ENCODE results near the gene XK.
A peak's percentile ranks its signal among the peaks of the same experiment; 100 is the strongest.
"Not testable (repeated sequence)": the region's sequence is repeated elsewhere in the genome, so short reads cannot be mapped to it uniquely, and the experiment has no call there.

XK gene, protein sequence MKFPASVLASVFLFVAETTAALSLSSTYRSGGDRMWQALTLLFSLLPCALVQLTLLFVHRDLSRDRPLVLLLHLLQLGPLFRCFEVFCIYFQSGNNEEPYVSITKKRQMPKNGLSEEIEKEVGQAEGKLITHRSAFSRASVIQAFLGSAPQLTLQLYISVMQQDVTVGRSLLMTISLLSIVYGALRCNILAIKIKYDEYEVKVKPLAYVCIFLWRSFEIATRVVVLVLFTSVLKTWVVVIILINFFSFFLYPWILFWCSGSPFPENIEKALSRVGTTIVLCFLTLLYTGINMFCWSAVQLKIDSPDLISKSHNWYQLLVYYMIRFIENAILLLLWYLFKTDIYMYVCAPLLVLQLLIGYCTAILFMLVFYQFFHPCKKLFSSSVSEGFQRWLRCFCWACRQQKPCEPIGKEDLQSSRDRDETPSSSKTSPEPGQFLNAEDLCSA

GRCh38 chrX:37685381-37686359 is at the start of gene XK:
Gene XK (plus strand): TSS chrX:37685791. CDS start chrX:37685962, 171 bp downstream.
- peak; percentile 48 for DNase-seq

DNA sequence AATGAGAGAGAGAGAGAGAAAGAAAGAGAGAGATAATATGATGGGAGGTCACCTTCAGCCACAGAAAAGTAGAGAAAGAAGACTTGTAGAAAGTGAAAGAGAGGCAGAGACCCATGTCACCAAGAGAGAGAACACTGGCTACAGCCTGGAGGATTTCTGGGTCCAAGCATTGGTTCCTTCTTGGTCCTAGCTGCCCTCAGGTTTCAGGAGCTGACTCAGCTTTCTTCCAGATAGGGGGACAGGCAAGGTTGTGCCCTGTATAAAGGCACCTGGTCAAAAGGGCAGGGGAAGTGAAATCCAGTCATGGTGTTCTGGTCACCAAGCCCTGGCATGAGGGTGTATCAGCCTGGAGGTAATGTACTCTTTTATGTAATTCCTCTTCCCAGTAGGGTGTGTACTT is 47.5 kb upstream of the XK start:
- no peak for DNase-seq

DNA sequence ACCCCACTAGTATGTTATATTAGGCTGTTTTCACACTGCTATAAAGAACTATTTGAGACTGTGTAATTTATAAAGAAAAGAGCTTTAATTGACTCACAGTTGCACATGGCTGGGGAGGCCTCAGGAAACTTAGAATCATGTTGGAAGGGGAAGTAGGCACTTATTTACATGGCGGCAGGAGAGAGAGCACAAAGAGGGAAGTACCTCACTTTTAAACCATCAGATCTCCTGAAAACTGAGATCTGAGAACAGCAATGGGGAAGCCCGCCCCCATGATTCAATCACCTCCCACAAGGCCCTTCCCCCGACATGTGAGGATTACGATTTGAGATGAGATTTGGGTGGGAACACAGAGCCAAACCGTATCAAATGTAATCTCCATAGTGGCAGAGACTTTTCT is 45.4 kb upstream of the XK start:
- DNase-seq: no peak

GRCh38 chrX:37641859-37642258 is 43.7 kb upstream of the XK start:
- no peak for DNase-seq

DNA sequence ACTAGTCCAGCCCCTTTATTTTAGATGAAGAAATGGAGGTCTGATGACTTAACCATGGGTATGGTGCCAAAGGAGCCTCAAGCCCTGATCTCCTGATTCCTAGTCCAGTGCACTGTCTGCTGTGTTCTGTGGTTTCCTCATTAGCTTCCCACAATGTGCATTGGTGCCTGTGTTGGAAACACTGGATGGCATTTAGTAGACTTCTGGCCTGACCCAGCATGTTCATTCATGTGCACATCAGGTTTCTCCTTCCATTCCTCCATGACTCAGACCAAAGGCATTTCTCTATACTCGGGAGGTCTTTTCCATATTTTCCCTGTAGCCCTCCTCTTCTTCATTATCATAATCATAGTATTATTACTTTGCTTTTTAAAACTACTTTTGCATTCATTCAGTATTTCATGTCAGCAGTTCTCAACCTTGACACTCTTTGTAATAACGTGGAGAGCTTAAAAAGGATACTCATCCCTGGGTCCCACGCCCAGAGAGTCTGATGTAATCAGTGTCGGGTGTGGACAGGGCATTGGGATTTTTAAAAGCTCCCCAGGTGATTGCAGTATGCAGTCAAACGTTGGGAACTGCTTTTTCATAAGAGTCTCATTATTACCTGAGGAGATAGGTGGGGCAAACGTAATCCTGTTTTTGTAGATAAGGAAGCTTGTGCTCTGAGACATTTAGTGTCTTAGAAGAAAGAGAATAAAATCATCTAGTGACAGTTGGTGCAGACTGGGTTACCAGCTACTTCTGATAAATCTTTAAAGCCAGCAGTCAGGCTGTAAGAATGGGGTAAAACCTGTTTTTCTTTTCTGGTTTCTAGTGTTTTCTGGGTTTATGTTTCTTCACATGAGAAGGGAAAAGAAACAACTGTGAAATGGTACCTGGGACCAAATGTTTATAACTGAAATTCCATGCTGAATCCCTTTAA is 40.9 kb upstream of the XK start:
- no peak for DNase-seq

DNA sequence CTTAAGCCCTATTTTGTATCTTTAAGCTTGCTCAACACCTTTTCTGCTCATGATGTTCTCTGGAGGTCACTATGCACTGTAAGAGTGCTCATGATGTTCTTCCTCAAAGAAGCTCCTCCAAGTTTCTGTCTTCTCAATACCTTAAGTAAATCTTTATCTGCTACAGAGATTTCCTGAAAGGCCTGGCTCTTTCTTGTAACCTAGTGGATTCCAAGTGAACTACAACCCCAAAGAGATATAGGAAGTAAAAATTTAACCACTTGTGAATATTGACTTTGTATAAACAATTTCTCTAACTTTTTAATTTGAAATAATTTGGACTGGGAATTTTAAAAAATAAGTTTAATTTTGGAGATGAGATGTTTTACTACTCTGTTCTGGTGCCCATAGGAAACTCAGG is 39.3 kb upstream of the XK start:
- no peak for DNase-seq

- not testable (repeated sequence) for DNase-seq
Measured at GRCh38 chrX:37650879-37651278, 34.7 kb upstream of the XK start.

- no peak for DNase-seq
Measured at GRCh38 chrX:37651921-37652452, 33.6 kb upstream of the XK start.

- no peak for DNase-seq
Measured at GRCh38 chrX:37652589-37653231, 32.9 kb upstream of the XK start.

DNA sequence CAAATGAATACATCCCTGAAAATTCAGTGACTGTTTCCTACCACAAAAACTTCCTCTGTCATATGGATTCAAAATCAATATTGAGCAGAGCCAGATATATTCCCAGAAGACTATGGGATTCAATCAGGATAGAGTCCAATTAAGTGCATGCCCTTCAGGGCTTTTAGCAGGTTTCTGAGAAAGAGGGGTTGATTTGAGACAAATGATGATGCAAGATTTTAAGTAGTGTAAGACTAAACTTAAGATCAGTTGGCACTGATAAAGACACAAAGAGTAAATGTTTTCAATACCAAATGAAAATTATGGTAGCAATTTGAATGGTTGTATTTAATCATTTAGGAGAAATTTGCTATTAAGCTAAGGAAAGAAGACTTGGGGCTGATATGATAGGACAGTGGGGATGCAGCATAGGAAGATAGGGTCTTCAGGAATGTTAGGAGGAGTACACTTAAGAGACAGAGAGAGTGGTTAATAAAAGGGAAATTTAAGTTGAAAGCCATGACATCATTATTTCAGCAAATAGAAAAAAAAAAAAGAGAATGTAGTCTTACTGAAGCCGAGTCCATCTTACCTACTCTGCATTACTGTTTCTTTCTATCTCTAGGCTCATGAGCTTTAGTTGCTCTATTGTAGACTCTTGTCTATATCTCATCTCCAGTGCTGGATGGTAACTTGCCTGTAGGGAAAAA is 32.0 kb upstream of the XK start:
- DNase-seq: no peak

GRCh38 chrX:37658343-37659030 is 27.1 kb upstream of the XK start:
- DNase-seq: no peak

- DNase-seq: no peak
Measured at GRCh38 chrX:37659047-37659446, 26.5 kb upstream of the XK start.

GRCh38 chrX:37662181-37662580 is 23.4 kb upstream of the XK start:
- no peak for DNase-seq

DNA sequence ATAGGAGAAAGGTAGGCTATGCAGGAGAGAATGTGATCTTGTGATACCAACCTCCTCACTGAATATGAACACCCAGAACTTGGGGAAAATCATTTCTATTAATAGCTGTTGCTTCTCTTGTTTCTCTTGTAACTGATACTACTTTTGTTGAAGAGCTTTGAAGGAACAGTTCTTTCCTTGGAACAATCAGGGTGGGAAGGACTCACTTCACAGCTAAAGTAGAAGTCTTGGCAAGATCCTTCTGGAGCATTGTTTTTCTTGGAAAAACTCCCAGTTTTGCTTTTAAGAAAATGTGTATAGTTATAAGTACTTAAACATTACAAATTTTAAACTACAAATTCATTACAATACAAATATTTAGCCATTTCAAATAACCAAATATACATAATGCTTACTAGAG is 19.1 kb upstream of the XK start:
- DNase-seq: no peak

DNA sequence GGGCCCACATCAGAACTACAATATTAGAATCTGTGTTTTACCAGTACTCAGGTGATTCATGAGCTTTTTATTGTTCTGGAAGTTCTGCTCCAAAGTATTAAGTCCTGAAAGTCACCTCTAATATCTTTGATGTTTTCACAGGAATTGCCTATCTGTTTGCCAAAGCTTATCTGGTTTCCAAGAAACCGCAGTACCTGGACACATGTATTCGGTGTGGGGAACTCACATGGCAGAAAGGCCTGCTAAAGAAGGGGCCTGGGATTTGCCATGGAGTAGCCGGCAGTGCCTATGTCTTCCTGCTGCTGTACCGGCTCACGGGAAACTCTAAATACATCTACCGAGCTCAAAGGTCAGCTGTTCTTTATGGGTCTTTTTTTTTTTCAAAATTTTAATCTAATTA is 18.4 kb upstream of the XK start:
- DNase-seq: no peak

GRCh38 chrX:37672563-37672962 is 13.0 kb upstream of the XK start:
- DNase-seq: no peak

DNA sequence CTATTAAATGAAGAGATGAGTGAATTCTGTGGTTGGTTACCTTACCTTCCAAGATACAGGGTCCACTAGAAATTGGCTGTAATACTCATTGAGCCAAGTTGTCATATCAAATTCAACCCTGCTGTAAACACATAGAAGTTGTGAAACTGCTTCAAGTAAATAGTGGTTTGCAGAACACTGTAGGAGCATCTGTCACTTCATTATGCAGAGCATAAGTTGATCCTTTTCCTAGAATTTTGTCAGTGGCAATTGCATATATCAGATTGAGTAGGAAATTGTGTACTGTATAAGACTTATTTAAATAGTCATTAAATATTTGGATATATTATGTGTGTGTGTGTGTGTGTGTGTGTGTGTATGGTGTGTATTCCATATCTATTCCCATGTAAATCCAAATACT is 8.8 kb upstream of the XK start:
- no peak for DNase-seq

DNA sequence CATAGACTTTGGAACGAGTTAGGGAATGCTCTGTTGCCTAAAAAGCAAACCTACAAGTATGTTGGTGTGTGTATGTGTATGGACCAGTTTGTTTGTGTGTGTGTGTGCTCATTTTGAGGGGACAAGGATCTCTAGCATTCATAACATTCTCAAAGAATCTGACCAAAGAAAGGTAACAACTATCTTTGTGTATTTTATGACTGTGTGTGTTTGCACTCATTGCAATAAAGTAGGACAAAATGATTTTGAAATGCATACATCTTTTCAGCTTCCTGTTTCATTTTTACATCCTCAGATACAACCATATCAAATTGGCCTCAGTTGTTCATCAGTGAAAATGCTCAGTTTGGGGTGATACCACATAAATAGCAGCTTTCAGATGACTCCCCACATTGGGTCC is 8.3 kb upstream of the XK start:
- no peak for DNase-seq

- no peak for DNase-seq
Measured at GRCh38 chrX:37677765-37678164, 7.8 kb upstream of the XK start.

DNA sequence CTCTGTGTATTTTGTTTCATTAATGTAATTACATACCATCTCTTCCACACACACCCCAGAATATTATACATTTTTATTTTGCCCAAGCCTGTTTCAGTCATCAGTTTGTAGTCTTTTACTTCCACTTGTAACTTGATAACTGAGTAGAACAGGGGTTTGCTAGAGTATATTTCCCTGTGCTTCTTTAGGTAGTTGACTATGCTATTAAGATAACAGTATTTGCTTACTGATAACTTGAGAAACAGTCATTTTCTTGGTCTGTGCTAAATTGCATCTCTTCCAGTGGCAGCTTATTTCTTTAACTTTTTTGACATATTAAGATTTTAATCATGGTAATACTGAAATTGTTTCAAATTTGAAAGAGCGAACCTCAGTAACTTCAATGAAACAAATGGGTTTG is 7.0 kb upstream of the XK start:
- no peak for DNase-seq

DNA sequence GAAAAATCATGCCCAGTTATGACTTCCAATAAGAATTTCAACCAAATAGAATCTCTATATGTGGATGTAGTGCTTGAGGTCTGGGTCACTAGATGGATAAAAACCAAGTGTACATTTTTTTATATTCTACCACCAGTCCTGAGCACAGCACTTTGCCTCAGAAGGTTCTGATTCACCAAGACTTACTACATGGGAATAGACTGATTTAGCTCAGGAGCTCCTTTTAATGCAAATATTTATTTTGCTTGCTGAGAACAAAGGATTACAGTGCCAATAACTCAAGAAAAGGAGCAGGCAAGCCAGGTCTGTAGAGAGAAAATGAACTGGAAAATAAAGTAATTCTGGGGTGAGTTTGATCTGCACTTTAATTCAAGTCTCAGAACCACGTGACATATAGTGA is 6.4 kb upstream of the XK start:
- no peak for DNase-seq

Data from NCI-H2171 treated with DMSO at 0.1 percent for 48 hours (cell line).